ENCODE measurements around the gene HTD2.
A peak's percentile ranks its signal among the peaks of the same experiment; 100 is the strongest.

DNA sequence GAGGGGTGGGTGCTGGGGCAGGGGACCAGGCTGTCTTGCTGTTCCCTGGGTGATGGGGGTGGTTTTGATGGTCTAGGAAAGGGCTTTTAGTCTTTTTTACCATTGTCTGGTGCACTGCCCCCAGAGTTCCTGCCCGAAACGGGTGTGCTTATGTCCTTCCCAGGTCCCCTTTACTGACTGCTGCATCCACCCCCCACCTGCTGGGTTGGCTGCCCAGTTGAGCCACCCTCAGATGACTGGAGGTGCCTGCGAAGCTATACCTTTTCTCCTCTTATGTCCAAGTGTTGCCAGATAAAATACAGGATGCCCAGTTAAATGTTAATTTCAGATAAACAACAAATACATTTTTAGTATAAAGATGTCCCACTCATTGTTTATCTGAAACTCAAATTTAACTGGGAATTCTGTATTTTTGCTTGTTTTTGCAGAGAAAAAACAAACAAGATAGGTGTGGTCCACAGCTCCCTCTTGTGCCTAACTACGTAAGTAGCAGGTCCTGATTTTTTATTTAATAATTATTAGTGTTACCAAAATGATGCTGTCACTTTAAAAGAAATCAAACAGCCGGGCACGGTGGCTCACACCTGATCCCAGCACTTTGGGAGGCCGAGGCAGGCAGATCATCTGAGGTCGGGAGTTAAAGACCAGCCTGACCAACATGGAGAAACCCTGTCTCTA lies 6.3 kb upstream of the HTD2 start:
- TF ChIP-seq DNMT1 (IDR thresholded peaks at IDR 0.05) (no peak), POLR2A (conservative IDR thresholded peaks at IDR 0.05) (no peak), NR2F6 (CRISPR knock-in tag; IDR thresholded peaks at IDR 0.05) (no peak), MLX (CRISPR knock-in tag; conservative IDR thresholded peaks at IDR 0.05) (no peak), RBBP5 (IDR thresholded peaks at IDR 0.05; ENCODE audit: borderline replicate concordance, insufficient read depth, low read length, poor library complexity, severe bottlenecking) (no peak), FIP1L1 (IDR thresholded peaks at IDR 0.05; ENCODE audit: low read depth, low read length, poor library complexity, severe bottlenecking) (no peak), ARHGAP35 (IDR thresholded peaks at IDR 0.05; ENCODE audit: partially characterized antibody) (no peak), MTA3 (IDR thresholded peaks at IDR 0.05; ENCODE audit: borderline replicate concordance) (no peak), USF2 (CRISPR knock-in tag; IDR thresholded peaks at IDR 0.05) (no peak)
- TF ChIP-seq, protein P1, sequence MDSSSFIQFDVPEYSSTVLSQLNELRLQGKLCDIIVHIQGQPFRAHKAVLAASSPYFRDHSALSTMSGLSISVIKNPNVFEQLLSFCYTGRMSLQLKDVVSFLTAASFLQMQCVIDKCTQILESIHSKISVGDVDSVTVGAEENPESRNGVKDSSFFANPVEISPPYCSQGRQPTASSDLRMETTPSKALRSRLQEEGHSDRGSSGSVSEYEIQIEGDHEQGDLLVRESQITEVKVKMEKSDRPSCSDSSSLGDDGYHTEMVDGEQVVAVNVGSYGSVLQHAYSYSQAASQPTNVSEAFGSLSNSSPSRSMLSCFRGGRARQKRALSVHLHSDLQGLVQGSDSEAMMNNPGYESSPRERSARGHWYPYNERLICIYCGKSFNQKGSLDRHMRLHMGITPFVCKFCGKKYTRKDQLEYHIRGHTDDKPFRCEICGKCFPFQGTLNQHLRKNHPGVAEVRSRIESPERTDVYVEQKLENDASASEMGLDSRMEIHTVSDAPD (CRISPR knock-in tag; IDR thresholded peaks at IDR 0.05), result no peak
- TF ChIP-seq, protein P2, sequence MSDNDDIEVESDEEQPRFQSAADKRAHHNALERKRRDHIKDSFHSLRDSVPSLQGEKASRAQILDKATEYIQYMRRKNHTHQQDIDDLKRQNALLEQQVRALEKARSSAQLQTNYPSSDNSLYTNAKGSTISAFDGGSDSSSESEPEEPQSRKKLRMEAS (CRISPR knock-in tag; IDR thresholded peaks at IDR 0.05), result no peak
- TF ChIP-seq, protein P3, sequence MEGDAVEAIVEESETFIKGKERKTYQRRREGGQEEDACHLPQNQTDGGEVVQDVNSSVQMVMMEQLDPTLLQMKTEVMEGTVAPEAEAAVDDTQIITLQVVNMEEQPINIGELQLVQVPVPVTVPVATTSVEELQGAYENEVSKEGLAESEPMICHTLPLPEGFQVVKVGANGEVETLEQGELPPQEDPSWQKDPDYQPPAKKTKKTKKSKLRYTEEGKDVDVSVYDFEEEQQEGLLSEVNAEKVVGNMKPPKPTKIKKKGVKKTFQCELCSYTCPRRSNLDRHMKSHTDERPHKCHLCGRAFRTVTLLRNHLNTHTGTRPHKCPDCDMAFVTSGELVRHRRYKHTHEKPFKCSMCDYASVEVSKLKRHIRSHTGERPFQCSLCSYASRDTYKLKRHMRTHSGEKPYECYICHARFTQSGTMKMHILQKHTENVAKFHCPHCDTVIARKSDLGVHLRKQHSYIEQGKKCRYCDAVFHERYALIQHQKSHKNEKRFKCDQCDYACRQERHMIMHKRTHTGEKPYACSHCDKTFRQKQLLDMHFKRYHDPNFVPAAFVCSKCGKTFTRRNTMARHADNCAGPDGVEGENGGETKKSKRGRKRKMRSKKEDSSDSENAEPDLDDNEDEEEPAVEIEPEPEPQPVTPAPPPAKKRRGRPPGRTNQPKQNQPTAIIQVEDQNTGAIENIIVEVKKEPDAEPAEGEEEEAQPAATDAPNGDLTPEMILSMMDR (IDR thresholded peaks at IDR 0.05 in 2 of 3, conservative IDR thresholded peaks at IDR 0.05 in 1 of 3; ENCODE audit: insufficient read depth in 2 of 3, low read depth in 1 of 3, low read length in 3 of 3), result peak; percentile 14 to 48 (median 15); a peak in 3 of 6 replicates
- TF ChIP-seq, protein P4, sequence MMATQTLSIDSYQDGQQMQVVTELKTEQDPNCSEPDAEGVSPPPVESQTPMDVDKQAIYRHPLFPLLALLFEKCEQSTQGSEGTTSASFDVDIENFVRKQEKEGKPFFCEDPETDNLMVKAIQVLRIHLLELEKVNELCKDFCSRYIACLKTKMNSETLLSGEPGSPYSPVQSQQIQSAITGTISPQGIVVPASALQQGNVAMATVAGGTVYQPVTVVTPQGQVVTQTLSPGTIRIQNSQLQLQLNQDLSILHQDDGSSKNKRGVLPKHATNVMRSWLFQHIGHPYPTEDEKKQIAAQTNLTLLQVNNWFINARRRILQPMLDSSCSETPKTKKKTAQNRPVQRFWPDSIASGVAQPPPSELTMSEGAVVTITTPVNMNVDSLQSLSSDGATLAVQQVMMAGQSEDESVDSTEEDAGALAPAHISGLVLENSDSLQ (IDR thresholded peaks at IDR 0.05), result no peak

Data from K562 (cell line).